ENCODE measurements around the gene PTPN1.
"Not testable (repeated sequence)": the region's sequence is repeated elsewhere in the genome, so short reads cannot be mapped to it uniquely, and the experiment has no call there.

Gene PTPN1

GRCh38 chr20:50509923-50510705, at the start of gene PTPN1:
TSS of gene PTPN1 (plus strand) at chr20:50510383. CDS start at chr20:50510528, 145 bp downstream.
- DNase-seq: peak; percentile 97 to 98

GRCh38 chr20:50460608-50461267, 49.4 kb upstream of the PTPN1 start:
- peak in 1 of 2 donors; percentile 56 for DNase-seq

- no peak for DNase-seq
These were observed 48.0 kb upstream of the PTPN1 start for GRCh38 chr20:50462093-50462690.

GRCh38 chr20:50464026-50464724, 46.0 kb upstream of the PTPN1 start:
- peak in 1 of 2 donors; percentile 43 for DNase-seq

- DNase-seq: no peak
These were observed 45.2 kb upstream of the PTPN1 start for GRCh38 chr20:50464725-50465650.

- DNase-seq: no peak
These were observed 43.0 kb upstream of the PTPN1 start for GRCh38 chr20:50467174-50467573.

GRCh38 chr20:50467718-50468356, 42.3 kb upstream of the PTPN1 start:
- no peak for DNase-seq

- DNase-seq: no peak
These were observed 41.8 kb upstream of the PTPN1 start for GRCh38 chr20:50468378-50468798.

GRCh38 chr20:50469176-50469723, 40.9 kb upstream of the PTPN1 start:
- no peak for DNase-seq

- no peak for DNase-seq
These were observed 40.4 kb upstream of the PTPN1 start for GRCh38 chr20:50469796-50470195.

- no peak for DNase-seq
These were observed 39.8 kb upstream of the PTPN1 start for GRCh38 chr20:50470264-50470858.

- no peak for DNase-seq
These were observed 39.0 kb upstream of the PTPN1 start for GRCh38 chr20:50471231-50471630.

- no peak for DNase-seq
These were observed 37.2 kb upstream of the PTPN1 start for GRCh38 chr20:50472693-50473664.

GRCh38 chr20:50474356-50474755, 35.8 kb upstream of the PTPN1 start:
- not testable (repeated sequence) for DNase-seq

GRCh38 chr20:50475681-50476292, 34.4 kb upstream of the PTPN1 start:
- no peak for DNase-seq

GRCh38 chr20:50477239-50477872, 32.8 kb upstream of the PTPN1 start:
- no peak for DNase-seq

GRCh38 chr20:50478162-50478990, 31.8 kb upstream of the PTPN1 start:
- DNase-seq: no peak

- no peak for DNase-seq
These were observed 28.4 kb upstream of the PTPN1 start for GRCh38 chr20:50481741-50482140.

All from hippocampal formation (tissue), 2 donors.